Measurements from ENCODE around the gene CTIF.

CTIF gene

GRCh38 chr18:48776156-48776555 lies 237.3 kb downstream of the CTIF start:
- DNase-seq (ENCODE audit: low spot score): no peak

GRCh38 chr18:48776641-48777025 lies 237.8 kb downstream of the CTIF start:
- DNase-seq (ENCODE audit: low spot score): no peak

DNA sequence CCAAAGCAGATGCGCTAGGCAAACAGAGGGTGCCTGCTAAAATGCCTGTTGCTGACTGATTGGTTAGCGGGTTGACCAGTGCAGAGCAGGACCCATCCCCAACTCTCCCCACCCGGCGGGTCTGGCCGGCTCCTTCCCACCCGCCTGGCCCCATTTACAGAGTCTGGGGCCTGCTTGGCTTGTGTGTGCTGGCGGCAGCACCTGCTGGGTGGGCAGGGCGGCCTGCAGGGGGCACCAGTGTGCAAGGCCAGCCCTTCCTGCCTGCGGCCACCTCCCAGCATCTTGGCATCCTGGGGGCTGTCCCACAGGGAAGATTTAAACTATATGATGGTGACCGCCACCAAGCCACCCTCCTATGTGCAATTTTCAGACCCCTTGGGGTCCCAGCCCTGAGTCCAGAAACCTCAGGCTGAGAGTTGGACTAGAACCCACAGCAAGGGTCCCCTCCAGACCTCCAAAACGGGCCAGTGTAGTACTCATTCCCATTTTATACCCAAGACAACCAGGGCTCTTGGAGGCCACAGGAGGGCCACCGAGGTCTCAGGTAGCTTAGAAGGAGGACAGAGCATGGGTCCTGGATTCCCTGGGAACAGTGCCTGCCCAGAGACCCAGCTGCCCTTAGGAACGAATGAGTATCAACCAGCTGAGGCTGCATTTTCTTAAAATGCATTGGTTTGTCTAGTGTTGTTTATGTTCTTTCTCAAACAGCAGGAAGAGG lies 238.4 kb downstream of the CTIF start:
- peak; percentile 83 for DNase-seq (ENCODE audit: low spot score)

- no peak for DNase-seq (ENCODE audit: low spot score)
These were observed 238.9 kb downstream of the CTIF start for GRCh38 chr18:48777744-48778116.

DNA sequence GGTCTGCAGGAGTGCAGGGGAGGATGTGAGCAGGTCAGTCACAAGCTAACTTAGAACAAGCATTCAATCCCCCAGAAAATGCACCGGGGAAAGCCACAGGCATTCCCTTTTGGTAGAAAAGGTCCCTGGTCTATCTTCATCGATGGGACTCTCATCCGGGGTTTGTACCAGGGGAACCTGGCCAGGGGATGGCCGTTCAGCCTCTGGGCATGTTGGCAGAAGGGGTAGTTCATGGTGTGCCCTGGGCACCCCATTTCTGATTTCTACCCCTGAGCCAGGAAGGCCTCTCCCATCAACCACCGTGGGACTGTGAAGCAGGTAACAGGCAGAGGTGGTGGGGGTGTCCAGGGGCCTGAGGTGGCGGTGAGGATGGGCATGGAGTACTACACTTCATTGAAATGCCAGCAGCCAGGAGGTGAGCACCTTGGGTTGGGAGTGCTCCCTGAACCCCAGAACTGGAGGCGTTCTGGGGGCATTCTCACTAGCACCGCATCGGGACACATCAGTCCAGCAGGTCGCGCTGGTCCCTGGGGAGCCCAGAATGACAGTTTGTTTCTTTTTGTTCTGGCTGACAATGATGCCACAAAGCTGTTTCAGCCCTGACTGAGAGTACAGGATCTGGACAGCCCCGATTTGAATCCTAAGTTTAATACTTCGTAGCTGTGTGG lies 239.6 kb downstream of the CTIF start:
- DNase-seq (ENCODE audit: low spot score): no peak

DNA sequence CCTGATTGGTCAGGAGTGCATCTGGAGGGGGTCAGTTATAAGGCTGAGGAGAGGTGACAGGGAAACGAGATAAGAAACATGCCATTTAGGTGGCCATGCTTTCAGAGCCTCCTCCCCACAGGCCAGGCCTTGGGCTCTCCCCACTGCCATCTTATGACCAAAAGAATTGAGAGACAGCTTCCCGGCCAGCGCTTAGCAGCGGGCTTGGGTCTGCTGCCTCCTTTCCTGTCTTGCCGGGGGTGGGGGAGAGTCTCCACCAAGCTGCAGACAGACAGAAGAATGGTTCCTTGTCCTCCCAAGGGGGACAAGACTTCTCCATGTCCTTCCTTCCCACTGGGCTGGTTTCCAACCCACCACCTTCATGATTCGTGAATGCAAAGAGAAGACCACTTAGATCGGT lies 240.6 kb downstream of the CTIF start:
- DNase-seq (ENCODE audit: low spot score): no peak

DNA sequence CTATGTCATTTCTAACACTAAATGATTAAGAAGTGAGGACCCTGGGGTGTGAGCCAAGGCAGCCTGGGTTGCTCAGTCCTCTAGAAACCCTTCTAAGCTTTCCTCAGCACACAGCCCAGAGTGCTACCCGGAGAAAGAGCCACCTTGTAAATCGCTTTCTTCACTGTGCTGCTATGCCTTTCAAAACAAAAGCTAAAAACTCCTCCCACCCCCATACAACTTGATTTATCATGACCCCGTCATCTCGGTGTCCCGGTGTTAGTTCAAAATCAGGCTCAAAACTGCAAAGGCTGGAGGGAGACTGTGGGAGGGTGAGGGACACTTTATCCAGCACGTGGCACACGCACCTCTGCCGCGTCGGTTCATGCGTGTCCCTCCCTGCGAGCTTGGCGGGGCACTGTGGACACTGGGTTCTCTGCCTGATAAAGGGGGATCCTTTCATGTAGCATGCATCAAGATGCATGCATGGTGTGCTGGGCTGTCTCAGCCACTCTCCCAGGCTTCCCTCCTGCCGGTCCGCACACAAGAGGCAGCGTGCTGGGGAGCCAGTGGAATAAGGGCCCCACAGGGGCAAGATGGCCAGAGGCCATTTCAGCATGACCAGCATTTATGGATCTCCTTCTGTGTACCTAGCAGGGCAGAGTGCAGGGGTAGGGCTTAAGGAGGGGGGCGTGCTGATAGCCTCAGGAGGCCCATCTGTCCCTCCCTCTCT lies 241.5 kb downstream of the CTIF start:
- DNase-seq (ENCODE audit: low spot score): no peak

GRCh38 chr18:48780913-48781162 lies 242.0 kb downstream of the CTIF start:
- DNase-seq (ENCODE audit: low spot score): no peak

- peak; percentile 86 for DNase-seq (ENCODE audit: low spot score)
These were observed 242.5 kb downstream of the CTIF start for GRCh38 chr18:48781163-48781987.

GRCh38 chr18:48781988-48782363 lies 243.1 kb downstream of the CTIF start:
- no peak for DNase-seq (ENCODE audit: low spot score)

GRCh38 chr18:48782381-48782861 lies 243.6 kb downstream of the CTIF start:
- DNase-seq (ENCODE audit: low spot score): no peak

- DNase-seq (ENCODE audit: low spot score): no peak
These were observed 245.0 kb downstream of the CTIF start for GRCh38 chr18:48783616-48784520.

GRCh38 chr18:48784656-48785055 lies 245.8 kb downstream of the CTIF start:
- no peak for DNase-seq (ENCODE audit: low spot score)

DNA sequence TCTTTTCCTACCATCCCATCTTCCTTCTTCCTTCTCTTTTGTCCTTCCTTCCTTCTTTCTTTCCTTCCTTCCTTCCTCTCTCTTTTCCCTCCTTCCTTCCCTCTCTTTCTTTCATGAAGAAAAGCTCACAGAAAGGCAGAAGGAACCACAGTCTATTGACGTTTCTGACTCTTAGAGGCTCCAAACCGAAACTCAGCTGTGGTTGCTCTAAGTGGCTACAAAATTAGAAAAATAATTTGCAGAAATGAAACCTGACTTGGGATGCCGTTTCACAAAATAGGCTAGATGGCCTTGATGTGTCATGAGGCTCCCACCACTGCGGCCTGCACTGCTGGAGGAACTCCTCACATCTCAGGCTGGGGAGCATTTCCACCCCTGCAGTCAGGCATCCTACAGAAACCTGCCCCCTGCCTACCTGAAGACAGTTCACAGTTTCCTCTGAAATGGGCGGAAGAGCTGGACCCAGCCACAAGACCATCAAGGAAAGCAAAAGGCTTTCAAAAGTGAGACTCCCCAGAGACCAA lies 246.3 kb downstream of the CTIF start:
- no peak for DNase-seq (ENCODE audit: low spot score)

DNA sequence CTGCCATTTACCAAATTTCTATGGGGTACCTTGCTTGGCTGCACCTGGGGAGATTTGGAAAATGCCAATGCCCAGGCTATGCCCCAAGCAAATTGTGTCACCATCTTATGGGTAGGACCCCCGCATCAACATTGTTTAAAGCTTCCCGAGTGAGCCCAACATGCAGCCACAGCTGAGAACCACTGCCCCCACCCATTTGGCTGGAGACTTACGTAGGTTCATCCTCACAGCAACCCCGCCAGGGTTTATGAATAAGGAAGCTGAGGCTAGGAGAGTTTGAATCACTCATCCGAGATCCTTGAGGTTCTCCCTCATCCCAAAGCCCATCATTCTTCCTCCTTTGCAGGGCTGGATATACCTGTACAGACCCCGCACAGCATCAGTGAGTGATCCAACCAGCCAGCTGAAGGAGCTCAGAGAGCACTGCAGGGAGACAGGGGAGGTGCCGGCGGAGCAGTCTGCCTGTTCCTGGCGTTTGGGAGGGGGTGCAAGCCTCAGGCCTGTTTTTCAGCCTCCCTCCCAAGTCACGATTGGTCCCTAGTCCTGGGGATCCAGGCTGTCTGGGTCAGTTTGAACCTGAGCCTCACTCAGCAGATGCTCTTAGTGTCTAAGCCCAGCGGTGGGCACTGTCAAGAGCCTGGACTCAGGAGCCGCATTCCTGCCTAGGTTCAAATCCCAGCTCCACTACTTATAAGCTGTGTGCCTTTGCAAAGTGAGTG lies 247.1 kb downstream of the CTIF start:
- DNase-seq (ENCODE audit: low spot score): no peak

GRCh38 chr18:48786455-48787202 lies 247.8 kb downstream of the CTIF start:
- no peak for DNase-seq (ENCODE audit: low spot score)

GRCh38 chr18:48787203-48788151 lies 248.6 kb downstream of the CTIF start:
- no peak for DNase-seq (ENCODE audit: low spot score)

DNA sequence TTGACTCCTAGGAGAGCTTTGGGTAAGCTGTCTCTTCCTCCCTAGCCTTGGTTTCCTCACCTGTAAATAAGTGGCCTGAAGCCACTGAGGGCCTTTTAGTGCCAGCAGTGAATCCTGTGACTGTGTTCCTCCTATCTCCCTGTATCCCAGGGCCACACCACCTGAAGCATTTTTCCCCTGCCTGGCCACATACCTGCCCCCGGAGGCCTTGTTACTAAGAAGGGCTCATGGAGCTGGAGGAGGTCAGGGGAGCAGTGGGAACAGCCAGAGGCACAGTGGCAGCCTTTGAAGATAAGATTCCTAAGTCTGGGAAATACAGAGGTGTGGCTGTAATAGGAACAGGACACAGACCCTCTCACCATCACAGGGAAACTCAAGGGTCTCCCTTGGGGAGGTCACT lies 249.5 kb downstream of the CTIF start:
- no peak for DNase-seq (ENCODE audit: low spot score)
